AG10803 (cell line): ENCODE measurements around the gene PPARA.
A peak's percentile ranks its signal among the peaks of the same experiment; 100 is the strongest.
"Not testable (repeated sequence)": the region's sequence is repeated elsewhere in the genome, so short reads cannot be mapped to it uniquely, and the experiment has no call there.

Experiments used
- DNase-seq: peaks from one replicate; pipeline ENCODE4 v3.0.0; 2010; ENCODE audit warnings: low read depth
- H3K4me3 ChIP-seq: 2 replicates; pipeline ENCODE4 v1.5.1; 2011; ENCODE audit warnings: mild to moderate bottlenecking, low read length, control low read depth
- TF ChIP-seq, protein P1 (sequence below): conservative IDR thresholded peaks from 2 replicates; pipeline ENCODE4 v1.5.1; 2011; ENCODE audit warnings: mild to moderate bottlenecking, low read length, control low read depth, inconsistent platforms

The PPARA gene

DNA sequence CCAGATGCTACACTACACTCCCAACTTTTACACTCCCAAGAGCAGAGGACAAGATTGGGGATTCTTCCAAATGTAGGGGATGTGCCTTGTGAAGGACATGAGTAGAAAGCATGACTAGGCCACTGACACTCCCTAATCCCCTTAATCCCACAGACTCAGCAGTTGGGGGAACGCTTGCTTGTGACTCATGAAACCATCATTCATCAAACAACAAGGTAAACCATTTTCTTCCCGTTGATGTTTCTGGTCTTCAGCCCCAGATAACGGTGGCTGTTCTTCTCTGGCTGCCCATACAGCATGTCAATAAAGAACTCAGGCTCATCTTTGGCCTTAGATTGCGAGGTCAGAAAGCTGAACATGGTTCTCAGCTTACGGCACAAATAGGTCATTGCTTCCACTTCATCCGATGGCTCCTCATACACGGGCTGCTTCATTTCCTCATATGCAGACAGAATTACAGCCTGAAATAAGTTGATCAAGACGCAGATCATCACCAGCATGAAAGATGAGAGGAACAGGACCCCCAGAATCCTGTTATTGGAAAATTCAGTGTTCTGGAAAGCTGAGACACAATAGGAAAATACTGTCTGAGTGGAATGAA lies 106.1 kb downstream of the PPARA start:
- TF ChIP-seq, protein P1, sequence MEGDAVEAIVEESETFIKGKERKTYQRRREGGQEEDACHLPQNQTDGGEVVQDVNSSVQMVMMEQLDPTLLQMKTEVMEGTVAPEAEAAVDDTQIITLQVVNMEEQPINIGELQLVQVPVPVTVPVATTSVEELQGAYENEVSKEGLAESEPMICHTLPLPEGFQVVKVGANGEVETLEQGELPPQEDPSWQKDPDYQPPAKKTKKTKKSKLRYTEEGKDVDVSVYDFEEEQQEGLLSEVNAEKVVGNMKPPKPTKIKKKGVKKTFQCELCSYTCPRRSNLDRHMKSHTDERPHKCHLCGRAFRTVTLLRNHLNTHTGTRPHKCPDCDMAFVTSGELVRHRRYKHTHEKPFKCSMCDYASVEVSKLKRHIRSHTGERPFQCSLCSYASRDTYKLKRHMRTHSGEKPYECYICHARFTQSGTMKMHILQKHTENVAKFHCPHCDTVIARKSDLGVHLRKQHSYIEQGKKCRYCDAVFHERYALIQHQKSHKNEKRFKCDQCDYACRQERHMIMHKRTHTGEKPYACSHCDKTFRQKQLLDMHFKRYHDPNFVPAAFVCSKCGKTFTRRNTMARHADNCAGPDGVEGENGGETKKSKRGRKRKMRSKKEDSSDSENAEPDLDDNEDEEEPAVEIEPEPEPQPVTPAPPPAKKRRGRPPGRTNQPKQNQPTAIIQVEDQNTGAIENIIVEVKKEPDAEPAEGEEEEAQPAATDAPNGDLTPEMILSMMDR: no peak
- no peak overlapping the region for H3K4me3 ChIP-seq
- no peak for DNase-seq

DNA sequence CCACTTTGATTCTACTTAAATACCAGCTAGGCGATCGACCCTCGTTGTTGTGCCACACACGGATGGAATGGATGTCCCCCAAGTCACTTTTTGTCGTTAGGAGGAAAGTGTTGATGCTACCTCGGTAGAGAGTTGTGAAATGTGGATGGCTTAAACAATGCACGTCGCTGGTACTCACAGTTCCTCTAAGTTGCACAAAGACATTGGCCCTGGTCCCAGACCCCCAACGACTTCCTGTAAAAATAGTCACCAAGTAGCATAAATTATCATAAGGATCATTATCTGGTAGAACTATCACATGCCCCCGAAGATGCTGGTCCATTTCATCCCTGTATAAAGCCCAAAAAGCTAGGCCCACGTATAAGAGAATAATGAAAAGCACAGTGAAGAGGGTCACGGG lies 109.0 kb downstream of the PPARA start:
- no peak for DNase-seq
- no peak overlapping the region for H3K4me3 ChIP-seq
- TF ChIP-seq, protein P1: no peak

DNA sequence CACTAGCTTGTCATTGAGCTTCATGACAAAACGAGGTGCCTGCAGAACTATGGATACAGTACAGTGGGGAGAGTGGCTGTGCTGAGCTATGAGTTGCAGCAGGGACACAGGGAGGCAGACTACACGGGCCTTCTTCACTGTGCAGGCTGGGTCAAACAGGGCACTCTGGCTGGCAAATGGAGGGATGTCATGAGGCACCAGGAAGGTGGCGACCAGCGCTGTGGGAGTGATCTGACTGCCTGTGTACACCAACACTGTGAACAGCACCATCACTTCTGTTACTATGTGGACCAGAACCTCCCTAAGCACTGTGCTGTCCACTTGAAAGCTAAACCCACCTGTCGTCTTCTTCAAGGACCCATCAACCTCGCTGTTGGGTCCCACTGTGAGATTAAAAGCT lies 109.7 kb downstream of the PPARA start:
- H3K4me3 ChIP-seq: no peak overlapping the region
- TF ChIP-seq, protein P1: no peak
- DNase-seq: no peak

DNA sequence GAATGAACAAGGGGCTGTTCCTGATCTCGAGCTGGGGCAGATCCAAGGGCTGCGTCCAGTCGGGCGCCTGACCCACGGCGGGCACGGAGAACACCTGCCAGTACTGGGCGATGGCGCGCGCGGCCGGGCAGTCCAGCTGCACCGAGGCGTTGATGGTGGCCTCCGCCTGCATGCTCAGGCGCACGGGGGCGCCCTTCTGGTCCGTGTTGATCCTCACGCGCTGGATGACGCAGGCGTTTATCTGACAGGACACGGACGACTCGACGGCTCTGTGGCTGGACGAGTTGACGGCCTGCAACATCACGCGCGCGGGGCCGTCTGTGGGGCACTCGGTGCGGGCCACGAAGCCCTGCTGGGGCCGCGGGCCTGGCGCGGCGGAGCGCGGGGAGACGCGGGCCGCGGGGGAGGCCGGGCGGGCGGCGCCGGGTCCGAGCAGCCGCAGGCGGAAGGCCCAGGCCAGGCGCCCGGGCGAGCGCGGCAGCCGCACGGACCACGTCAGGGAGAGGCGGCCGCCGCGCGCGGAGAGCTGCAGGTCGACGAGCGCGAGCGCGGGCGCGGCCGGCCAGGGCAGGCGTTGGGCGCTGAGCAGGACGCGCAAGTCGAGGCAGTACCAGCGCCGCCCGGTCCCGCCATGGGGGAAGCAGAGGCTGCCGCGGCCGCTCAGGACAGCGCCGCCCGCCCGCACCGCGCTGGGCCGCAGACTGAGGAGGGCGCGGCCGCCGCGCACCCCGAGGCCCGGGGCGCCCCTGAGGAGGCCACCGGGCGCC lies 112.3 kb downstream of the PPARA start:
- H3K4me3 ChIP-seq: no peak overlapping the region
- DNase-seq: peak; percentile 31

DNA sequence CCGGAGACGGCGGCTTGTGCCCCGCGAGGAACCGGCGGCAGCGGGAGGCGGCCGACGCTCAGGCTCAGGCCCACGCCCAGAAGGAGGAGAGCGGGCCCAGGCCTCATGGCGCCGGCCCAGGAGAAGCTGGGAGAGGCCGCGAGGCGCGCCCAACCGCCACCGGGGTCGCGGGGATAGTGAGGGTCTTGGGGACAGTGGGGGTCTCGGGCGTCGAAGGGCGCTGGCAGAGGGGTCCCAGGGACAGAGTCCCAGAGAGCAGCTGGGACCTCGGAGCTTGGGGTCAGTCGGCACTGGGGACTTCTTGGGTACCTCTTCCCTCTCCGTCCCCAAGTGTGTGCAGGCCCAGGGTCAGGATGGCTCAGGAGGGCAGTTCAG lies 112.9 kb downstream of the PPARA start, which contains the start of gene PKDREJ:
TSS of gene PKDREJ (minus strand) at position 128 of the 375 bp plus-strand sequence. CDS start at position 107, 21 bp downstream.
- no peak for DNase-seq
- TF ChIP-seq, protein P1: no peak
- H3K4me3 ChIP-seq: no peak within 1 kb of the TSS

More for the DNA sequence above, 112.3 kb downstream of the PPARA start:
- TF ChIP-seq, protein P1: peak; percentile 27; the same call in 1 of the 2 replicates

DNA sequence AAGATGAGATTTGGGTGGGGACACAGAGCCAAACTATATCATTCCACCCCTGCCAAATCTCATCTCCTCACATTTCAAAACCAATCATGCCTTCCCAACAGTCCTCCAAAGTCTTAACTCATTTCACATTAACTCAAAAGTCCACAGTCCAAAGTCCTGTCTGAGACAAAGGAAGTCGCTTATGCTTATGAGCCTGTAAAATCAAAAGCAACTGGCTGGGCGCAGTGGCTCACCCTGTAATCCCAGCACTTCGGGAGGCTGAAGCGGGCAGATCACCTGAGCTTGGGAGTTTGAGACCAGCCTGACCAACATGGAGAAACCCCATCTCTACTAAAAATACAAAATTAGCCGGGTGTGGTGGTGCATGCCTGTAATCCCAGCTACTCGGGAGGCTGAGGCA lies 114.2 kb downstream of the PPARA start:
- not testable (repeated sequence) for H3K4me3 ChIP-seq, DNase-seq

DNA sequence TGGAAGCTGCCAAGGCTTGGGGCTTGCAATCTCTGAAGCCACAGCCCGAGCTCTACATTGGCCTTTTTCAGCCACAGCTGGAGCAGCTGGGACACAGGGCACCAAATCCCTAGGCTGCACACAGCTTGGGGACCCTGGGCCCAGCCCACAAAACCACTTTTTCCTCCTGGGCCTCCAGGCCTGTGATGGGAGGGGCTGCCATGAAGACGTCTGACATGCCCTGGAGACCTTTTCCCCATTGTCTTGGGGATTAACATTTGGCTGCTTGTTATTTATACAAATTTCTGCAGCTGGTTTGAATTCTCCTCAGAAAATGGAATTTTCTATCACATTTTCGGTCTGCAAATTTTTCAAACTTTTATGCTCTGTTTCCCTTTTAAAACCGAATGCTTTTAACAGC lies 115.3 kb downstream of the PPARA start:
- not testable (repeated sequence) for DNase-seq, H3K4me3 ChIP-seq
